Glomerular endothelial cell (primary cell): ENCODE measurements around the gene RPS6KA2. TPM values are rescaled to one million over a fixed set of nuclear protein-coding genes. Genes with fewer than 3 reads are reported as not detected.

Experiments
- DNase-seq: peaks from one replicate; pipeline ENCODE4 v3.0.0-alpha.2; 2011; ENCODE audit warnings: low read depth, low spot score; ENCODE audit errors: extremely low read depth
- total RNA-seq: library from RNA; depleted of rRNA; stranded (reverse); fragments of >200 nt; gene quantifications from 2 replicates; pipeline ENCODE4 v1.2.3, GENCODE V29; 2015

RPS6KA2 gene
- 102 and 249 TPM in 2 replicates for total RNA-seq

DNA sequence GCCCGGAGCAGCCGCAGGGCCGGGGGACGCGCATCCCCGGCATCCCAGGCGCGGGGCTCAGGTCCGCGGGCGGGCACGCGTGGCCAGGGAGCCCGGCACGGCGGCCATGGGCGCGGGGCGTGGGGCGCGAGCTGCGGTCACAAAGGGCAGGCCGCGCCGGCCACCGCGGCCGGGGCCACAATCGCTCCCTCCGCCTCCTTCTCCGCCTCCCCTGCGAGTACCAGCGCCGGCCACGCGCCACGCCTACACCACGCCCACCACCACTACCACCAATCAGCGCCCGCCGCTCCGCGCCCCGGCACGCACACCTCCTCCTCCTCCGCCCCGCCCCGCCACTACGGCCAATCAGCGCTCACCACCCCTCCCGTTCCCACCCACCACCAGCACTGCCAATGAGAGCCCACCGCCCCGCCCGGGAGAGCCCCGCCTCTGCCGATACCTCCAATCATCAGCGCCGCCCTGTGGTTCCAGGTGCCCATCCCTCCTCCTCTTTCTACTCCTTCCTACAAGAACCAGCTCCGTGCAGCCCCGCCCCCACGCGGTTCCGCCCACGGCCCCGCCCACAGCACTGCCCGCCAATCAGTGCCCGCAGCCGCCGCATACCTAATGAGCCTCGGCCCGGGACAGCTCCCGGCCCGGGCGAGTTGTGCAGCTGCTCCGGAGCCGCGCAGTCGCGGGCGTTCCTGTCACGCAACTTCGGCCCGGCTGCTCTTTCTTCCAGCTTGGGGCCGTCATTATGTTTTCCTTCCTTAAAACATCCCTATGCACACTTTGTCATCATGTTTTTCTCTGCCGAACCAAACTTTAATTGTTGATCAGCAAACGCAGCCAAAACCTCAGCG, at the start of gene RPS6KA2:
Gene RPS6KA2 (minus strand): TSS at position 219 of the 842 bp plus-strand sequence. CDS start 232 bp downstream, outside the sequence.
- DNase-seq: no peak

DNA sequence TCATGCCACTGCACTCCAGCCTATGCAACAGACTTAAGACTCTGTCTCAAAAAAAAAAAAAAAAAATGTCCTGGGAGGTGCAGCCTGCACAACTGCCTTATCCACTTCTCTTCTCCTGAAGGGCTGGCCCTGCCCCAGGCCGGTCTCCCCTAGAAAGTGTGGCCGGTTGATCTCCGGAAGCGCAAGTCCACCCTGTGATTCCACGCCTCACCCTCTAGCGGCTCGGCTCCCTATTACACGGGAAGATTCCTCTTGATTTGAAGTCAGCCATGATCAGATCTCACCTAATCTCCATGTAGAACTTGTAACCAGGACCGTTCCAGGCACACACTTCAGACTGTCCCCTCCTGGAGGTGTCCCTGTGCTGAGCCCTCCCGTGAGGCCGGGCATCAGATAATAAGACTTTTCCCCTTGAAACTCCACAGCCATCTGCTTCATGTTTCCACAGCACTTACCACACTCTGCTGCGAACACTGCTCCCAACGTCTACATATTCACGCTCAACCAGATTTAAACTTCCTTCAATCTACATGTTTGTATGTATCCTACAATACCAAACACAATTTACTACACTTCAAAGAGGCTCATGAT, 49.3 kb upstream of the RPS6KA2 start:
- no peak for DNase-seq

DNA sequence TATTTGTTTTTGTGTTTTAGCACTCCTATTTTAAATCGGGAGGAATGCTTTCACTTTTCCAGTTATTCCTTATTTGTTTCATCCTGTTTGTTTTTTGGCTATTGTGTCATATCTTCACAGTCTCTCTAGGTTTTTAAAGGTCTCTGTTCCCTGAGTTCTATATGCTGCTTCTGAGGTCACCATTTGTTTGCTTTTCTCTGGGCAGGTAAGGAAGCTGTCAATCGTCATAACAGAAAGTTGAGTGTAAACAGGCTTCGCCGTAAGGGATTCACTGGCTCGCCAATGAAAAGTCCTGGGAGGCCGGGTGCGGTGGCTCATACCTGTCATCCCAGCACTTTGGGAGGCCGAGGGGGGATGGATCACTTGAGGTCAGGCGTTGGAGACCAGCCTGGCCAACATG, 48.7 kb upstream of the RPS6KA2 start:
- no peak for DNase-seq

DNA sequence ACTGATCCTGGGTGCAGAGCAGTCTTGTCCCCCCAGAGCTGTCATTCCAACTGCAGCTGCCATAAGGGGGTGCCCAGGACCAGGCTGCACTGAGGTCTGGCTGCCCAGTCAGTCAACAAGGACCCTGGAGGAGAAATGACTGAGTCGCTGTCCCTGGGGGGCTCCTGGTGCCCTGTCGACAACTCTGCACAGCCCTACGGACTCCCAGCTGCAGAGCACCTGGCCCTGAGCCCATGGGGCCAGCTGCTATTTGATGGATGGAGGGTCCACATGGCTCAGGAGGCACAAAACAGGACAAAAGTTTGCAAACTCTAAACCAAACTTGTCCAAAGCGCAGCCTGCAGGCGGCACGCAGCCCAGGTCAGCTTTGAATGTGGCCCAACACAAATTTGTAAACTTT, 46.3 kb upstream of the RPS6KA2 start:
- no peak for DNase-seq

DNA sequence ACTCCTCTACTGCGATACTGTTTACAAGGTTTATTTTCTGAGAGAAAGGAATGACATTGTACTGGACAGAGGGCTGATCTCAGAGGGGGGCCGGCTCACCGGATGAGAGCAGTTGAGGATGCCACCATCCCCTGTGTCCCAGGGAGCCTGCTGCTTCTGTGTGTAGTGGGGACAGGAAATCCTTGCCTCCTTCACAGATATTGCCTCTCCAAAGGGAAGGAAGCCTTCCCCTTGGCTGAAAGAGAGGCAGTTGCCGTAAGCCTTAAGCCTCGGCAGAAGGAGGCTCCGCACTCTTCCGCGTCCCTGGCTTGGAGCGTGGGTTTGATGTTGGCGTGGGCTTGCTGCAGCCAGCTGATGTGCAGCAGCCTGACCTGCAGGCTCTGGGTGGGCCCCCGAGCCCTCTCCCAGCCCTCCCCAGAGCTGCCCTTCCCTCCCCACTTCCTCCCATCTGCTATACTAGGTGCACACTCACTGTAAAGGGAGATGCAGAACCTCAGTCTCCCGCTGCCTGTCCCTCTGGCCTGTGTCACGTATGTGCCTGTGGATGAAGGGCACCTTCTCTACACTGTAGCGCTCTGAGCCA, 45.7 kb upstream of the RPS6KA2 start:
- DNase-seq: no peak

DNA sequence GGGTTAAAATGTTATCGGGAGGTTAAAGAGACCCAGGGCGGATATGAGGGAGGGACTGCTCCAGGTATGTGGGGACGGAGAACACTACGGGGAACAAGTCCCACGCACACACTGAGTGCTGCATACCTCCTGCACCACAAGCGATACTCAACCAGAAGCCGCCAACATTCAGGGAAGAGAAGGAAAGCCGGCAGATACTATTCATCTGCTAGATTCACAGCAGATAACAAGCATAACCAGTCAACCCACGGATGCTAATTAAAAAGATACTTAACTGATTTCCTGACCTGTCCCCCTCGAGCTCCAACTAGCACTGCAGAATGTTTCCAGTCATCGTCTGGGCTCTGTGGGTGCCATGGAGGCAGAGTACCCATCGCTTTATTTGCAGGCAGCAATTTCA, 45.1 kb upstream of the RPS6KA2 start:
- DNase-seq: no peak

DNA sequence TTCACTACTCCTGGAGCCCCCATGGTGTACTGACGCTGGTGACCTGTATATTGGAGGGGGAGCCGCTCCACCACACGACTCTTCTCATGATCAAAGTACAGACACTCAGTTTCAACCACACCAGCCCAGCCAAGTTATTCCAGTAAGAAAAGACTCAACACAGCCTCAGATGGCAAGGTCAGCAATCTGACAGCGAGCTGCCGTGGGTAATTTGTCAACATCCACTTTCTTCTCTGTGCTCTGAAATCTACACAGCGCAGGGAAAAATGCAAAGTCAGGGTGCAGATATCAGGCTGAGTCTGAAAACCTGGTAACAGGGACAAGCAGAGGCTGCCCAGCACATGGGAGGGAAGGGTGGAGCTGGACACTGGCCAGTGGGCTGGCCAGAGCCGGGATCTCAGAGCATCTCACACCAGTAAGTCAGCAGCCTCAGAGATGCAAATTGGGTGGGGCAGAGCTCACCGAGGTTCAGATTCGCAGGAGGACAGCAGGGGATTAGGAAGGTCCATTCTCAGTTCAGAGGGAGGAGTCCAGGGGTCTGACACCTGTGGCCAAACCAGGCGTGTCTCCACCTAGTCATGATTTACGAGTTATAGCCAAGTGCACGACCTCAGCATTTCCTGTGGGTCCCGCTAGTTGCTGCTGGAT, 44.5 kb upstream of the RPS6KA2 start:
- DNase-seq: no peak

DNA sequence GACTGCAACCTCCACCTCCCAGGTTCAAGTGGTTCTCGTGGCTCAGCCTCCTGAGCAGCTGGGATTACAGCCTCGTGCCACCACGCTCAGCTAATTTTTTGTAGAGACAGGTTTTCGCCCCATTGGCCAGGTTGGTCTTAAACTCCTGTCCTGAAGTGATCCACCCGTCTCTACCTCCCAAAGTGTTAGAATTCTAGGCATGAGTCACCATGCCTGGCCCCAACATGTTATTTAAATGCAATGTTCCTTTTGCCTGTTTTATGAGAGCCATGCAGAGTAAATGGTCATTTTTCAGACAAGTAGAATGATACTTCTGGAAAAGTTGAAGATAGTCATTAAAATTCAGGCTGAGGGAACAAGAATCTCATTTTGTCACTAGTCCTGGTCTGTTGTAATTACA, 43.8 kb upstream of the RPS6KA2 start:
- no peak for DNase-seq

DNA sequence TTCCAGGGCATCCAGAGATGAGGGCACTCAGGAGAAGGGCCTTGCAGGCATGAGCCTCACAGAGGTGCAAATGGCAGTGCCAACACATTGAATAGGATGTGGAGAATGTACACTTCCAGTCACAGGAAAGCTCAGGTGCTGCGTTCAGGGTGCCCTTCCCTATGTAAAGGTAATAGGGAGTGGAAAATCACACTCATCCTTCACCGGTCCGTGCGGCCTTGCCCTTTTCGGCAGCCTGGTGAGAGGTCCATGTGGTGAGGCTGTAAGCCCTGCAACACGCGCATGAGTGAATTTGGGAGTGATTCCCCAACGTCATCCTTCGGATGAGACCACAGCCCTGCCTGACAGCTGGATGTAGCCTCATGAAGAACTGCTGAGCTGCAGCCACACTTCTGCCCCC, 43.0 kb upstream of the RPS6KA2 start:
- no peak for DNase-seq

DNA sequence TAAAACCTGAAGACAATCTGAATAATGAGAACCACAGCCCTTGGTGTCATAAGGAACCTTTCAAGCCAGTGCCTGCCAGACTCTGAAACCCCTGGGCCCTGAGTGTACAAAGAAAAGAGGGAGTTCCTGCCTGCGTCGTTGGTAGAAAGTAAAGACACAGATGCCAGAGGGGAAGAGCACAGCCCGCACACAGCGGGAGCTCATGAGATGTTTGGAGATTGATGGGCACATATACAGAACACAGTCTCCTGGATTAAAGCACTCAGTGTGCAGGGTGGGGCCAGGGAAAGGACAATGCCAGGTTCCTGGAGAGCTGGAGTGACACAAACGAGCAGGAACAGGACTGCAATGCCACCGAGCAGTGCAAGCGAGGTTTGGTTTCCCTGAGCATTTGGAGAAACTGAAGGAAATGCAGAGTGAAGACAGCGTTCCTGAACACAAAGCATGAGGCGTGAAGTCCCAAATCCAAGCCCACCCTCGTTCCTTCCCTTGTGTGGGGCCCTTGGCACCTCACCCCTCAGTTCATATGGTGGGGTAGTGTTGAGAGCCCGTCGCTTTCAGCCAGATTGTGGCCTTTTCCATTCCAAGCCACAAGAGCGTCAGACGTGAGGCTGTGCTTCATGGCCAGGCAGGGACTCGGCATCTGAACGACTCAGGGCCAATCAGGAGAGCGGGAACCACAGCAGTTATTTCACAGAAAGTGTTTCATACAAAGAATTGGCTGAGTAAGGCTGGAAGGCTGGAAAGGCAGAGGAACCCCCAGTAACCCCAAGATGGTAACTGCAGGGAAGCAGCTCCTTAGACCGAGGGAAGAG, 41.0 kb upstream of the RPS6KA2 start:
- no peak for DNase-seq

DNA sequence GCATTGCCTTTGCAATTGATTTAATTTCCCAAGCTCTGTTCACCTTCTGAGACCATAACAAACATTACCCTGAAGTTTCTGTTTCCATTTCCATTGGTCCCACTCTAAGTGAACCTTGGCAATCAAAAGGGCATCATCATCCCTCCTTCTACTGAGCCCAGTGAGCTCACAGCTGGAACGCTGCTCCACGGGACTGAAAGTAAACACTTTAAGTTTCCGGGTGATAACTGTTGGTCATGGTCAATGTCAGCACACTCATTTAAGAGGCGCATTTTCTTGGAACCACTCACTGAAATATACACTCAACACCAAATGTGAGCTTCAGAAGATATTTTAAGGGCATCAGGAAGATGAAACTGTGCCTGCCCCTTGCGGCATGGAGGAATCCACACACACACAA, 37.1 kb upstream of the RPS6KA2 start:
- DNase-seq: no peak

DNA sequence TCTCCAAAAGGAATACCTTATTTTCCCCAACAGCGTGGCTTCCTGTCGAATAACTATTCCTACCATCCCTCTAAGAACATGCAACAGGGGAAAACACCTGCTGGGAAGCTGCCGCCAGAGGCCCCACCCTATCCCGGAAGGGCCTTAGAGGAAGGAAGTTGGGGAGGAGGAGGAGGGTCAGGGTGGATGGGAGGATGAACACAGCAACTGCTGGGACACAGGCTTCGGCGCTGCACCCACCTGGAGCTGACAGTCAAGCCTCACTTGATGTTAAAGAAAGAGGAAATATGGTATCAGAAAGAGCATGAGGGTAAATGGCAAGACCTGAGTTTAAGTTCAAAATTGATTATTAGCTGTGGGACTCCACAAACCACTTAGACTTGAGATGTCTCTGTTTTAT, 36.5 kb upstream of the RPS6KA2 start:
- no peak for DNase-seq

DNA sequence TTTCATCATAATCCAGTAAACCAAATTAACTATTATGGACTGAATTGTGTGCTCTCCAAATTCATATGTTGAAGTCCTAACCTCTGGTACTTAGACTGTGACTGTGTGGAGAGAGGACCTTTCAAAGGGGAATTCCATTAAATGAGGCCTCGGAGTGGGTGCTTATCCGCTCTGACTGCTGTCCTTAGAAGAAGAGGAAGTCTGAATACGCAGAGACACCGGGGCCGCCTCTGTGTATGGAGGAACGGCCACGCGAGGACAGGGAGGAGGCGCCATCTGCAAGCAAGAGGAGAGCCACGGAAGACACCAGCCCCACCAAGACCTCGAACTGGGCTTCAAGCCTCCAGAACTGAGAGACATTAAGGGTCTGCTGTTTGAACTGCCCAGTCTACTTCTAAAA, 35.6 kb upstream of the RPS6KA2 start:
- DNase-seq: no peak

DNA sequence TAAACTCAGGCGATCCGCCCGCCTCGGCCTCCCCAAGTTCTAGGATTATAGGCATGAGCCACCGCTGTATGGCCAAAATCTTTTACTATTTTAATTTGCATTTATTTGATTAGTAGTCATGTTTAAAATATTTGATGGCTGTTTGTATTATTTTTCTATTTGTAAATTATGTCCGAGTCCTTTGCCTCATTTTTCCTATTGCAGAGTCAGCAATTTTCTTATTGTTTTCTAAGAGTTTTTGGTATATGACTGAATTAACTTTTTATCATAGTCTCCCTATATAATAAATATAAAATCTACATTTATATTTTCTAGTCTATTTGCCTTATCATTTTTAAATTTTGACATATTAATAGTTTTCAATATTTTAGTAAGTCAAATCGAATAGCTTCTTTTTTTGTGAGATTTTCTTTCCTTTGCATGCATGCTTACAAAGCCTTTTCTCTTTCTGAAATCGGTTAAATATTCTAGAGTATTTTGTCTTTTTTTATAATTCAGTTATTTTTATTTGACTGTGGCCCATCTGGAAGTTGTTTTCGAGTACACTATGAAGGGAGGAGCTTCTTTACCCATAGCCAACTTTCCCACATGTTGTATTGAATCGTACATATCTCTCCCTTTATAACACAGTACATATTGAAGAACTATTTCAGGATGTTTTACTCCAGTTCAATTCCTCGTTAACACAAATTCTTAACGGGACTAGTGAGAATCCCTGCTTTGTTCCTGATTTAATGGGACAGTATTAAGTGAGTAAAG, 34.5 kb upstream of the RPS6KA2 start:
- no peak for DNase-seq

DNA sequence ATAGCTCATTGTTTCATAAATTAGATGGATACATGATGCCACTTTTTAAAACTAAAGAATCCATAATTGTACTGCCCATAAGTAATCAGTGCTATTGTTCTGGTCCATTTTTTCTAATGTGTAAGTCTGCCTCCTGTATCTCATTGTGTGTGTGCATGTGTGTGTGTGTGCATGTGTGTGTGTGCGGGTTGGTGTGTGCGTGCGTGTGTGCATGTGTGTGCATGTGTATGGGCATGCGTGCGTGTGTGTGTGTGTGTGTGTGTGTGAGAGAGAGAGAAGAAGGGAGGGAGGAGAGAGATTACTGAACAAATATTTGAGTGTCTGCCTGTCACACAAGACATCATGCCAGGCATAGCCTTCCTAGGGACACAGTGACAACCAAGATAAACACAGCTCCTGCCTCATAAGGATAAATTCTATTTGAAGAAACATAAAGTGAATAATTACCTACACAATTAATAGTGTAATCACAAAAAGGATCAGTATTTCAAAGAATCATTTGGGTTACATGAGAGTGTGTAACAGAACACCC, 33.2 kb upstream of the RPS6KA2 start:
- no peak for DNase-seq

DNA sequence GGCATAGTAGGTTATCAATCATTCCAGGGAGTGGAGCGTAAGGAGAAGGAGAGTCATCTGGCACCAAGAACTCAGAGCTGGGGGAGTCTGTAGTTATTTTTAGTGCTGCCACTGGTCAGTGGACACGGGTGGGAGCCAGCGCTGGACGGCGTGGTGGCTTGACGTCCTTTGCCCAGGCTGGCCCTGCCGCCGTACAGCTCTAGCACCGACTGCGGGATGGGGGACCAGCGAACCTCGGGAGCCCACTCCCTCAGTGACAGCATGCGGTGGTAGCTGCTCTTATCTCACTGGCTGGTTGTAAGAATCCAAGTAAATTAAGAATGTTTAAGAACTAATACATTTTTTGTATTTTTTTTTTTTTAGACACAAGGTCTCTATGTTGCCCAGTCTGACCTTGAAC, 32.5 kb upstream of the RPS6KA2 start:
- no peak for DNase-seq

DNA sequence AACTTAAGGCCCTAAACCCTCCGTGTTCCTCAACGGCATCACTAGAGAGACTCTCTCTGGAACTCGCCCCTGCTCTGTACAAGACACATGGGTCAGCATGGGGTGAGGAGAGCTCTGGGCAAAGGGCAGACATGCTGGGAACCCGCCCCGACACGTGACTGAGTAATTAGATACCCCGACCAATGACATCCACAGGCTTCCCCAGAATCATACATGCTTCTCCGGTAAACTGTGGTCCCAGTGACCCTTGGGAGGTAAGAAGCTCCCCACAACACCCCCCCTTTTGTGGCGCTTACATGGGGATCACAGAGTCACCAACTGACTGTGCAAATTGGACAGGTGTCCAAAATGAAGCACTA, 31.7 kb upstream of the RPS6KA2 start:
- DNase-seq: no peak

DNA sequence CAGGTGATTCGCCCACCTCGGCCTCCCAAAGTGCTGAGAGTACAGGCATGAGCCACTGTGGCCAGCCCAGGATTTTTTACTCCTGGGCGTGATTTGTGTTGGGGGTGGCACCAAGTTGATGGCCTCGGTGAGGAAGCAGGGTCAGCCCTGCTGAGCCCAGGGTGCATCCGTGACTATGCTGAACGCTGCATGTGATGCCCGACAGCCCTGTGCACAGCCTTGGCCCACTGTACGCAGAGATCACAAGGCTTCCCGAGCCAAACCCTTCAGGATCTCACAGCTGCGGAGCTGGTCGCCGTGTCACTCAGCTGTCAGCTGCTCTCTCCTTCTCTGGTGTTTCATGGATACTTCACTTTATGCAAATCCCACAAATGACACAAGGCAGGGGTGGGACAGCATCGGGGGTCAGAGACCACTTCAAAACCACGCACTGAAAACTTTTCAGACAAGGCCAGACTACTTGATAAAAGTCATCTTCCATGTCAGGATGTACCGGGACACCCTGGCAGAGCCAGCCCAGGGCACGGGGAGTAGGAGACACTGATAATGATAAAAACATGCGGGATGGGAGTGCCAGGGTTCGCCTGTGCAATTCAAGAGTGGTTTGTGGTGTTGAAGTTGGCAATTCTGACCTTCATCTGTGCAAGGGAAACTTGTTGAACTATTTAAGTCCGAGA, 31.2 kb upstream of the RPS6KA2 start:
- DNase-seq: no peak

DNA sequence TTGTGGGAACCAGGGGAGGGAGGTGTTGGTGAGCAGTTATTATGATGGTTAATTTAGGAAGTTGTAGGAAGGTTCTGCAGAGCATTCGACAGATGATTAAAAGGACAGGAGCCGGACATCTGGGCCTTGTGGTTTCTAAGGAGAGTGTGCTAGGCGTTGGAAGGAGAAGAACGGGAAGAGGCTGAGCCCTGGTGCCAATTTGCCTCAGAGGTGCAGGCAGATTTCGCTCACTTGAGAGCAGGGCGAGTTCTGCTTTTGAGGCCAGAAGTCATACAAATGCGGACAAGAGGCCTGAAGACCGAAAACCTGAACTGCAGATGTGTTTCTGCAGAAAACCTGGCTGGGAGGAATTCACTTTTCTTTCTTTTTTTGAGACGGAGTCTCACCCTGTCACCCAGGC, 30.5 kb upstream of the RPS6KA2 start:
- no peak for DNase-seq
